Smooth muscle cell (in vitro differentiated cells): ENCODE results near the gene MS4A6E. TPM values are rescaled to one million over a fixed set of nuclear protein-coding genes. Genes with fewer than 3 reads are reported as not detected.

Experiments used
- DNase-seq: peaks from one replicate; lab custom pipeline; 2025; ENCODE audit not compliant: unreplicated experiment; lab: John Stamatoyannopoulos, UW
- H2AFZ ChIP-seq: fragments of 200-600 bp; sonication (generic); 2 replicates; pipeline ENCODE4 v1.6.0; 2016; ENCODE audit warnings: antibody characterized with exemption, low read depth, mild to moderate bottlenecking
- H3F3A ChIP-seq: fragments of 200-600 bp; sonication (generic); 2 replicates; pipeline ENCODE4 v1.6.0; 2017; ENCODE audit warnings: antibody characterized with exemption, low read depth
- H3K27ac ChIP-seq: fragments of 200-600 bp; sonication (generic); 2 replicates; pipeline ENCODE4 v1.5.1; 2016; ENCODE audit warnings: low read depth, mild to moderate bottlenecking
- H3K27me3 ChIP-seq: fragments of 200-600 bp; sonication (generic); 2 replicates; pipeline ENCODE4 v1.6.1; 2016; ENCODE audit warnings: low read depth, mild to moderate bottlenecking
- H3K36me3 ChIP-seq: fragments of 200-600 bp; sonication (generic); 2 replicates; pipeline ENCODE4 v1.5.1; 2016; ENCODE audit warnings: low read depth
- H3K4me1 ChIP-seq: fragments of 200-600 bp; sonication (generic); 2 replicates; pipeline ENCODE4 v1.5.1; 2016; ENCODE audit warnings: low read depth
- H3K4me2 ChIP-seq: fragments of 200-600 bp; sonication (generic); 2 replicates; pipeline ENCODE4 v1.6.0; 2016; ENCODE audit warnings: mild to moderate bottlenecking
- H3K4me3 ChIP-seq: fragments of 200-600 bp; sonication (generic); 2 replicates; pipeline ENCODE4 v1.5.1; 2016; ENCODE audit warnings: mild to moderate bottlenecking
- H3K79me2 ChIP-seq: fragments of 200-600 bp; sonication (generic); 2 replicates; pipeline ENCODE4 v1.6.0; 2016; ENCODE audit warnings: low read depth, mild to moderate bottlenecking
- H3K9ac ChIP-seq: fragments of 200-600 bp; sonication (generic); 2 replicates; pipeline ENCODE4 v1.6.0; 2016; ENCODE audit warnings: low read depth
- H3K9me3 ChIP-seq: fragments of 200-600 bp; sonication (generic); replicated peaks from 2 replicates; pipeline ENCODE4 v1.5.1; 2016; ENCODE audit warnings: low read depth
- H4K20me1 ChIP-seq: fragments of 200-600 bp; sonication (generic); 2 replicates; pipeline ENCODE4 v1.6.0; 2016; ENCODE audit warnings: low read depth
- CTCF ChIP-seq: fragments of 200-600 bp; sonication (generic); IDR thresholded peaks from 2 replicates; pipeline ENCODE4 v1.5.1; 2017; ENCODE audit warnings: borderline replicate concordance, mild to moderate bottlenecking, antibody characterized with exemption; ENCODE audit not compliant: insufficient read depth, poor library complexity, severe bottlenecking
- WGBS: methylation state at CpG from one replicate; pipeline ENCODE4 v1.1.7; 2016; ENCODE audit warnings: low lambda C conversion rate; 5-methylcytosine and 5-hydroxymethylcytosine counted together
- polyA plus RNA-seq: library from polyadenylated mRNA; unstranded; fragments of >200 nt; fragmentation: Nextera tagmentation; extraction: Ambion mirVana; gene quantifications from 2 replicates; pipeline ENCODE4 v1.2.1, GENCODE V29; 2016
- total RNA-seq: library from RNA; depleted of rRNA; stranded (reverse); fragments of >200 nt; gene quantifications from 2 replicates; pipeline ENCODE4 v1.2.3, GENCODE V29; 2014

MS4A6E gene
- total and polyA plus RNA-seq, 2 experiments from 2014 or later, result not detected

- Histone ChIP-seq H3K36me3 (no peaks in the 10 kb centered on the region), H3K4me1 (no peaks in the 10 kb centered on the region), H3K79me2 (no peaks in the 10 kb centered on the region), H3K9ac (no peak overlapping the region), H2AFZ (no peak overlapping the region), H3K27ac (no peak overlapping the region), H4K20me1 (no peaks in the 10 kb centered on the region), H3K4me3 (no peak overlapping the region), H3K27me3 (no peaks in the 10 kb centered on the region), H3K4me2 (no peak overlapping the region), H3F3A (no peaks in the 10 kb centered on the region), H3K9me3 (no peaks in the 10 kb centered on the region)
- no peak for TF ChIP-seq CTCF
- DNase-seq, result no peak
- 83% methylated on average over 2 of the region's 2 CpGs for WGBS
Observed at GRCh38 chr11:60347084-60347797, 20.2 kb downstream of the MS4A6E start.

GRCh38 chr11:60348116-60348515 is 21.1 kb downstream of the MS4A6E start:
- H3K27ac ChIP-seq, result no peak overlapping the region
- H3K4me1 ChIP-seq, result no peaks in the 10 kb centered on the region
- no peak overlapping the region for H3K4me3 ChIP-seq
- no peaks in the 10 kb centered on the region for H3F3A ChIP-seq
- no peak overlapping the region for H2AFZ ChIP-seq
- no peak for DNase-seq
- H3K4me2 ChIP-seq, result no peak overlapping the region
- 55% methylated on average over 2 of the region's 2 CpGs for WGBS
- TF ChIP-seq CTCF, result no peak
- H3K9me3 ChIP-seq, result no peaks in the 10 kb centered on the region
- no peaks in the 10 kb centered on the region for H3K27me3 ChIP-seq
- H3K9ac ChIP-seq, result no peak overlapping the region
- no peaks in the 10 kb centered on the region for H3K79me2 ChIP-seq
- no peaks in the 10 kb centered on the region for H4K20me1 ChIP-seq
- no peaks in the 10 kb centered on the region for H3K36me3 ChIP-seq

- Histone ChIP-seq H3K4me2 (no peak overlapping the region), H3K4me3 (no peak overlapping the region), H4K20me1 (no peaks in the 10 kb centered on the region), H3F3A (no peaks in the 10 kb centered on the region), H3K27me3 (no peaks in the 10 kb centered on the region), H3K9ac (no peak overlapping the region), H3K36me3 (no peaks in the 10 kb centered on the region), H2AFZ (no peak overlapping the region), H3K9me3 (no peaks in the 10 kb centered on the region), H3K27ac (no peak overlapping the region), H3K4me1 (no peaks in the 10 kb centered on the region), H3K79me2 (no peaks in the 10 kb centered on the region)
- DNase-seq, result no peak
- TF ChIP-seq CTCF, result no peak
- WGBS, result 71% methylated on average over 1 of the region's 1 CpG
Observed at GRCh38 chr11:60349990-60350389, 22.9 kb downstream of the MS4A6E start.

GRCh38 chr11:60357771-60358170 is 30.7 kb downstream of the MS4A6E start:
- H3K4me1 ChIP-seq, result no peaks in the 10 kb centered on the region
- H3K36me3 ChIP-seq, result no peaks in the 10 kb centered on the region
- no peak overlapping the region for H3K9ac ChIP-seq
- H3K79me2 ChIP-seq, result no peaks in the 10 kb centered on the region
- H2AFZ ChIP-seq, result no peak overlapping the region
- H3K9me3 ChIP-seq, result no peaks in the 10 kb centered on the region
- H3K4me3 ChIP-seq, result no peak overlapping the region
- no peak overlapping the region for H3K4me2 ChIP-seq
- no peak for DNase-seq
- no peak for TF ChIP-seq CTCF
- H4K20me1 ChIP-seq, result no peaks in the 10 kb centered on the region
- no peaks in the 10 kb centered on the region for H3F3A ChIP-seq
- H3K27ac ChIP-seq, result no peak overlapping the region
- no peaks in the 10 kb centered on the region for H3K27me3 ChIP-seq
- WGBS, result 60% methylated on average over 2 of the region's 2 CpGs
